ENCODE data around the gene ZNF747.

ZNF747 gene

DNA sequence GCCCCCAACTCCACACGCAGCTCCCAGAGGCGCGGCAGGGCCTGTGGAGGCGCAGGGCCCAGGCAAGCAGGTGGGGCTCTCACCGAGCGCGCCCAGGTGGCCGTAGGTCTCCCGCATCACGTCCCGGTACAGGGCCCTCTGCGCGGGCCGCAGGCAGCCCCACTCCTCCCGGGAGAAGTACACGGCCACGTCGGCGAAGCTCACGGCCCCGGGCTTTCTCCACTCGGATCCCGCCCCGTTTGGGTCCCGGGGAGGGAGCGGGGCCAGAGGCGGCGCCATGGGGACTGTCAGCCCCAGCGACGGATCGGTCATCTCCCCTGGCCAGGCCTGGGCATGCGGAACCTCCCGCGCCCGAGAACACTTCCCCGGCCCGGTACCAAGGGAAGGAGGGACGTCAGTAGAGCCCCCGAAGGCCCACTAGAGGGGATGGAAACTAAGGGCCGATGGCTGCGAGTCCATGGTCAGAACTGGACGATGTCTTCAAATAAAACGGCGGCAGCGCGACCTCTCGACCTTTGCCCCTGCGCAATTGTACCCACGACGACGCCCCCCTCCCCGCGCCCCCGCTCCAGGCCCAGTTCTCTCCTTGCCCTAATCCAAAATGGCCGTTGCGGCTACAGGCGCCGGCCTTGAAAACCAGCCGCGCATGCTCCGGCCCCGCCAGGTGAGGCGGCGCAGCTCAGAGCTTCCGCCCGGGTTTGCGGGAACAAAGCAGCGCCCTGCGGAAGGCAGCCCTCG lies at the start of gene ZNF747:
TSS of gene ZNF747 (minus strand) at position 491 of the 738 bp plus-strand sequence. CDS start at position 312, 179 bp downstream.
- Histone ChIP-seq H3K79me2 (peaks cover 12% of the 10 kb centered on the region), H3K4me3 (ENCODE audit: low read depth, low read length) (peak within 1 kb of the TSS; percentile 73), H3K9ac (peak within 1 kb of the TSS; percentile 95), H3K27ac (peak within 1 kb of the TSS; percentile 94), H3K4me2 (ENCODE audit: low read length) (peak within 1 kb of the TSS; percentile 76), H3K36me3 (ENCODE audit: control insufficient read depth, insufficient read depth, low read length) (no peaks in the 10 kb centered on the region), H3K27me3 (ENCODE audit: control insufficient read depth, insufficient read depth, low read length) (no peaks in the 10 kb centered on the region), H2AFZ (peak within 1 kb of the TSS; percentile 96), H3K9me3 (ENCODE audit: control insufficient read depth, low read length) (no peaks in the 10 kb centered on the region), H3K4me1 (peaks cover 11% of the 10 kb centered on the region)
- TF ChIP-seq, protein P1, sequence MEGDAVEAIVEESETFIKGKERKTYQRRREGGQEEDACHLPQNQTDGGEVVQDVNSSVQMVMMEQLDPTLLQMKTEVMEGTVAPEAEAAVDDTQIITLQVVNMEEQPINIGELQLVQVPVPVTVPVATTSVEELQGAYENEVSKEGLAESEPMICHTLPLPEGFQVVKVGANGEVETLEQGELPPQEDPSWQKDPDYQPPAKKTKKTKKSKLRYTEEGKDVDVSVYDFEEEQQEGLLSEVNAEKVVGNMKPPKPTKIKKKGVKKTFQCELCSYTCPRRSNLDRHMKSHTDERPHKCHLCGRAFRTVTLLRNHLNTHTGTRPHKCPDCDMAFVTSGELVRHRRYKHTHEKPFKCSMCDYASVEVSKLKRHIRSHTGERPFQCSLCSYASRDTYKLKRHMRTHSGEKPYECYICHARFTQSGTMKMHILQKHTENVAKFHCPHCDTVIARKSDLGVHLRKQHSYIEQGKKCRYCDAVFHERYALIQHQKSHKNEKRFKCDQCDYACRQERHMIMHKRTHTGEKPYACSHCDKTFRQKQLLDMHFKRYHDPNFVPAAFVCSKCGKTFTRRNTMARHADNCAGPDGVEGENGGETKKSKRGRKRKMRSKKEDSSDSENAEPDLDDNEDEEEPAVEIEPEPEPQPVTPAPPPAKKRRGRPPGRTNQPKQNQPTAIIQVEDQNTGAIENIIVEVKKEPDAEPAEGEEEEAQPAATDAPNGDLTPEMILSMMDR (IDR thresholded peaks at IDR 0.05) = peak; percentile 10

GRCh38 chr16:30582611-30583340 lies 48.1 kb upstream of the ZNF747 start:
- no peak overlapping the region for H3K4me3 ChIP-seq (ENCODE audit: low read depth, low read length)
- H3K27ac ChIP-seq = no peak overlapping the region
- no peaks in the 10 kb centered on the region for H3K36me3 ChIP-seq (ENCODE audit: control insufficient read depth, insufficient read depth, low read length)
- H3K4me1 ChIP-seq = peaks cover 2% of the 10 kb centered on the region
- TF ChIP-seq, protein P1 (IDR thresholded peaks at IDR 0.05) = no peak
- no peaks in the 10 kb centered on the region for H3K27me3 ChIP-seq (ENCODE audit: control insufficient read depth, insufficient read depth, low read length)
- H3K79me2 ChIP-seq = peaks cover 11% of the 10 kb centered on the region
- no peak overlapping the region for H3K9ac ChIP-seq
- H3K4me2 ChIP-seq (ENCODE audit: low read length) = no peak overlapping the region
- no peaks in the 10 kb centered on the region for H3K9me3 ChIP-seq (ENCODE audit: control insufficient read depth, low read length)
- no peak overlapping the region for H2AFZ ChIP-seq

DNA sequence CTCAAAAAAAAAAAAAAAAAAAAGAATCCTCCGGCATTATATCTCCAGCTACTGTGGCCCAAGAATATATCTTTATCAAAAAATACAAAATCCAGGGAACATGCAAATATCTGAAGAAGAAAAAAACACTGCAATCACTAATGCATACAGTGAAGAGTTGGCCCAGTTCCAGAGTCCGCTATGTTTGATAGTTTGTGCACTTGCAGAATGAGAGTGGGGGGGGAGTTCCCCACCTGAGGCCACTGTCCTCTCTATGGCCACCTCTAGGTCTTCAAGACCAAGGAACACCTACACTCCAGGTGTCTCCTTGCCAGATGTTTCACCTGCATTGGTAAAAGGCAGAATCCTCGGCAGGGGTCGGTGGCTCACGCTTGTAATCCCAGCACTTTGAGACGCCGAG lies 46.8 kb upstream of the ZNF747 start:
- peaks cover 11% of the 10 kb centered on the region for H3K79me2 ChIP-seq
- TF ChIP-seq, protein P1 (IDR thresholded peaks at IDR 0.05) = no peak
- no peak overlapping the region for H3K4me2 ChIP-seq (ENCODE audit: low read length)
- no peak overlapping the region for H3K4me3 ChIP-seq (ENCODE audit: low read depth, low read length)
- H3K27me3 ChIP-seq (ENCODE audit: control insufficient read depth, insufficient read depth, low read length) = no peaks in the 10 kb centered on the region
- no peaks in the 10 kb centered on the region for H3K36me3 ChIP-seq (ENCODE audit: control insufficient read depth, insufficient read depth, low read length)
- H3K27ac ChIP-seq = no peak overlapping the region
- no peak overlapping the region for H2AFZ ChIP-seq
- H3K4me1 ChIP-seq = peaks cover 2% of the 10 kb centered on the region
- H3K9me3 ChIP-seq (ENCODE audit: control insufficient read depth, low read length) = no peaks in the 10 kb centered on the region
- H3K9ac ChIP-seq = no peak overlapping the region

DNA sequence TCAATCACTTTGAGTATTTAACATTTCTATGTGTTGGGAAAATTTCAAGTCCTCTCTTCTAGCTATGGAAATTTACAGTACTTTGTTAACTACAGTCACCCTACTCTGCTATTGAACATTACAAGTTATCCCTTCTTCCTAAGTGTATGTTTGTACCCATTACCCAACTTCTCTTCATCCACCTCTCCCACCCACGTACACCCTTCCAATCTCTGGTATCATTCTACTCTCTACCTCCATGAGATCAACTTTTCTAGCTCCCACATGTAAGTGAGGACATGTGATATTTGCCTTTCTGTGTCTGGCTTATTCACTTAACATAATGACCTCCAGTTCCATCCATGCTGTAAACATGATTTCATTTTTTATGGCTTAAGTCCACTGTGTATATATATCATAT lies 40.0 kb upstream of the ZNF747 start:
- no peak overlapping the region for H2AFZ ChIP-seq
- no peak overlapping the region for H3K9ac ChIP-seq
- H3K79me2 ChIP-seq = no peaks in the 10 kb centered on the region
- TF ChIP-seq, protein P1 (IDR thresholded peaks at IDR 0.05) = no peak
- H3K27me3 ChIP-seq (ENCODE audit: control insufficient read depth, insufficient read depth, low read length) = no peaks in the 10 kb centered on the region
- peaks cover 12% of the 10 kb centered on the region for H3K4me1 ChIP-seq
- no peak overlapping the region for H3K4me3 ChIP-seq (ENCODE audit: low read depth, low read length)
- no peaks in the 10 kb centered on the region for H3K36me3 ChIP-seq (ENCODE audit: control insufficient read depth, insufficient read depth, low read length)
- no peak overlapping the region for H3K4me2 ChIP-seq (ENCODE audit: low read length)
- H3K9me3 ChIP-seq (ENCODE audit: control insufficient read depth, low read length) = no peaks in the 10 kb centered on the region
- H3K27ac ChIP-seq = no peak overlapping the region
